ENCODE data around the gene TRA2B.

TRA2B gene

DNA sequence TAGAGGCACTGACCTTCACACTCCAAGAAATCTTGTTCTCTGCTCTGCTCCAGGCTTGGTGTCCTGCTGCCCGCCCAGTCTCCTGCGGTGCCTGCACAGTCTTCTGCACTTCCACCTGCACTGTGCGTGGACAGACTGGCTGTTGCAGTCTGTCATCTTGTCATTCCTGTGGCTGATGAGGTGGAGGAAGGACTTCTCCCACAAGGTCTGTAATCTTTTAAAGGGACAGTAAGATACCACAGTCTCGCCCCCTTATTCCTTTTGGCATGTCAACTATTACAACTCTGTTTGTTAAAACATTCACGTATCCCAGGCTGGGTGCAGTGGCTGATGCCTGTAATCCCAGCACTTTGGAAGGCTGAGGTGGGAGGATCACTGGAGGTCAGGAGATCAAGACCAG lies 58.9 kb downstream of the TRA2B start:
- H4K8ac ChIP-seq (ENCODE audit: low read length): no peak overlapping the region
- H2AK5ac ChIP-seq (ENCODE audit: low read length, severe bottlenecking): no peak overlapping the region
- H3K18ac ChIP-seq (ENCODE audit: low read depth in 1 of 2, low read length in 2 of 2): no peak overlapping the region
- no peak overlapping the region for H3K27ac ChIP-seq (ENCODE audit: low read length, poor library complexity, severe bottlenecking)
- 77% methylated on average over 4 of the region's 5 CpGs for WGBS
- no peak overlapping the region for H3K9ac ChIP-seq (ENCODE audit: low read length)
- H3K4me2 ChIP-seq (ENCODE audit: low read length, poor library complexity, severe bottlenecking): peak overlapping the region; percentile 10
- H3K14ac ChIP-seq (ENCODE audit: low read length in 2 of 2): no peak overlapping the region
- H2BK15ac ChIP-seq (ENCODE audit: low read depth, poor library complexity, severe bottlenecking): no peak overlapping the region
- no peak overlapping the region for H2BK12ac ChIP-seq (ENCODE audit: low read length in 2 of 2)
- DNase-seq: no peak
- no peak overlapping the region for H2AFZ ChIP-seq (ENCODE audit: low read depth, low read length)
- H2BK5ac ChIP-seq (ENCODE audit: low read depth, low read length, poor library complexity, severe bottlenecking): no peak overlapping the region
- H3K27me3 ChIP-seq (ENCODE audit: control insufficient read depth in 1 of 2, insufficient read depth in 1 of 2, low read length in 2 of 2): peaks cover 0 to 4% of the 10 kb centered on the region in 2 experiments
- H3K36me3 ChIP-seq (ENCODE audit: control insufficient read depth in 1 of 2, insufficient read depth in 2 of 2, low read depth in 1 of 2, low read length in 2 of 2): no peaks in the 10 kb centered on the region
- H2BK120ac ChIP-seq (ENCODE audit: low read depth, low read length): no peak overlapping the region
- H3K4me3 ChIP-seq (ENCODE audit: insufficient read depth in 1 of 2, low read depth in 1 of 2, low read length in 2 of 2): no peak overlapping the region
- H3K79me1 ChIP-seq (replicated peaks; ENCODE audit: low read length, poor library complexity, severe bottlenecking): no peaks in the 10 kb centered on the region
- no peak overlapping the region for H3K23ac ChIP-seq (ENCODE audit: low read length in 2 of 2)
- H3K4ac ChIP-seq (ENCODE audit: low read depth in 1 of 2, low read length in 2 of 2): no peak overlapping the region
- H3K9me3 ChIP-seq (ENCODE audit: control insufficient read depth, low read length): no peaks in the 10 kb centered on the region
- H3K4me1 ChIP-seq (ENCODE audit: control insufficient read depth, insufficient read depth, low read depth, low read length): peaks cover 2% of the 10 kb centered on the region
- H4K91ac ChIP-seq (ENCODE audit: low read length): peak overlapping the region; percentile 50

DNA sequence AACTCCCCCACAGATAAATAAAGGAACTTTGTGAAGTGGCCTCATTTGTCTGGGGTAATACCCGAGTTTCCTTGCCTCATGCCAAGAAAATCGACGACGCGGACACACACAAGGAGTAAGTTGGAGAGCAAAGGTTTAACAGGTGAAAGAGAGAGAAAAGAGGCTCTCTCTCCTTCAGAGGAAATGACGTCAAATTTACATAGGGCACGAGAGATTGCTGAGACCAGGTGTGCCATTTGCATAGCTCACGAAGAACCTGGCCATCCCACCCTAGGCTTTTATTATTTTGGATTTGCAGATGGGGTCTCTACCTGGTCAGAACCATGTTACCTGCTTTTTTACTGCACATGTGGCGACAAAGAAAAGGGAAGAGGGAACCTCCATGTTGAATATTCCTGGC lies 63.7 kb downstream of the TRA2B start:
- DNase-seq: no peak
- 78% methylated on average over 9 of the region's 9 CpGs for WGBS

DNA sequence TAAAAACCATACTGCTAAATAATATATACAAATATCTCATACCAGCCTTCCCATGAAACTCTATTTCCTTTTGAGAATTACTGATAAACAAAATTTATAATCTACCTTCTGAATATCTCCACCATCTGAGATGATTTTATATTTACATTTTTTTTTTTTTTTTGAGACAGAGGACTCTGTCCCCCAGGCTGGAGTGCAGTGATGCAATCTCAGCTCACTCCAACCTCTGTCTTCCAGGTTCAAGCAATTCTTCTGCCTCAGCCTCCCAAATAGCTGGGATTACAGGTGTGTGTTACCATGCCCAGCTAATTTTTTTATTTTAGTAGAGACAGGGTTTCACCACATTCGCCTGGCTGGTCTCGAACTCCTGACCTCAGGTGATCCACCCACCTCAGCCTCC lies 70.2 kb downstream of the TRA2B start:
- Histone ChIP-seq H3K36me3 (ENCODE audit: control insufficient read depth in 1 of 2, insufficient read depth in 2 of 2, low read depth in 1 of 2, low read length in 2 of 2) (no peaks in the 10 kb centered on the region), H2AFZ (ENCODE audit: low read depth, low read length) (no peak overlapping the region), H3K27ac (ENCODE audit: low read length, poor library complexity, severe bottlenecking) (no peak overlapping the region), H3K18ac (ENCODE audit: low read depth in 1 of 2, low read length in 2 of 2) (no peak overlapping the region), H2AK5ac (ENCODE audit: low read length, severe bottlenecking) (no peak overlapping the region), H4K91ac (ENCODE audit: low read length) (no peak overlapping the region), H3K79me1 (replicated peaks; ENCODE audit: low read length, poor library complexity, severe bottlenecking) (no peaks in the 10 kb centered on the region), H2BK5ac (ENCODE audit: low read depth, low read length, poor library complexity, severe bottlenecking) (no peak overlapping the region), H4K8ac (ENCODE audit: low read length) (no peak overlapping the region), H3K4me3 (ENCODE audit: insufficient read depth in 1 of 2, low read depth in 1 of 2, low read length in 2 of 2) (no peak overlapping the region), H3K23ac (ENCODE audit: low read length in 2 of 2) (no peak overlapping the region), H3K14ac (ENCODE audit: low read length in 2 of 2) (no peak overlapping the region), H3K27me3 (ENCODE audit: control insufficient read depth in 1 of 2, insufficient read depth in 1 of 2, low read length in 2 of 2) (peaks cover 0 to 13% of the 10 kb centered on the region in 2 experiments), H2BK12ac (ENCODE audit: low read length in 2 of 2) (no peak overlapping the region), H2BK120ac (ENCODE audit: low read depth, low read length) (no peak overlapping the region), H3K4me1 (ENCODE audit: control insufficient read depth, insufficient read depth, low read depth, low read length) (no peaks in the 10 kb centered on the region), H3K9ac (ENCODE audit: low read length) (no peak overlapping the region), H3K9me3 (ENCODE audit: control insufficient read depth, low read length) (peaks cover 6% of the 10 kb centered on the region), H3K4me2 (ENCODE audit: low read length, poor library complexity, severe bottlenecking) (no peak overlapping the region), H3K4ac (ENCODE audit: low read depth in 1 of 2, low read length in 2 of 2) (no peak overlapping the region), H2BK15ac (ENCODE audit: low read depth, poor library complexity, severe bottlenecking) (no peak overlapping the region)
- DNase-seq: no peak
- WGBS: 100% methylated on average over 2 of the region's 2 CpGs

More for the DNA sequence above, 63.7 kb downstream of the TRA2B start:
- Histone ChIP-seq H3K18ac (ENCODE audit: low read depth in 1 of 2, low read length in 2 of 2) (no peak overlapping the region), H3K14ac (ENCODE audit: low read length in 2 of 2) (no peak overlapping the region), H3K4me2 (ENCODE audit: low read length, poor library complexity, severe bottlenecking) (no peak overlapping the region), H3K79me1 (replicated peaks; ENCODE audit: low read length, poor library complexity, severe bottlenecking) (no peaks in the 10 kb centered on the region), H3K4me3 (ENCODE audit: insufficient read depth in 1 of 2, low read depth in 1 of 2, low read length in 2 of 2) (no peak overlapping the region), H2AFZ (ENCODE audit: low read depth, low read length) (no peak overlapping the region), H4K8ac (ENCODE audit: low read length) (no peak overlapping the region), H3K4me1 (ENCODE audit: control insufficient read depth, insufficient read depth, low read depth, low read length) (peaks cover 2% of the 10 kb centered on the region), H3K4ac (ENCODE audit: low read depth in 1 of 2, low read length in 2 of 2) (no peak overlapping the region), H3K27ac (ENCODE audit: low read length, poor library complexity, severe bottlenecking) (no peak overlapping the region), H2BK5ac (ENCODE audit: low read depth, low read length, poor library complexity, severe bottlenecking) (no peak overlapping the region), H2AK5ac (ENCODE audit: low read length, severe bottlenecking) (no peak overlapping the region), H3K27me3 (ENCODE audit: control insufficient read depth in 1 of 2, insufficient read depth in 1 of 2, low read length in 2 of 2) (peaks cover 0 to 5% of the 10 kb centered on the region in 2 experiments), H3K23ac (ENCODE audit: low read length in 2 of 2) (no peak overlapping the region), H3K36me3 (ENCODE audit: control insufficient read depth in 1 of 2, insufficient read depth in 2 of 2, low read depth in 1 of 2, low read length in 2 of 2) (no peaks in the 10 kb centered on the region), H2BK120ac (ENCODE audit: low read depth, low read length) (no peak overlapping the region), H2BK15ac (ENCODE audit: low read depth, poor library complexity, severe bottlenecking) (no peak overlapping the region), H2BK12ac (ENCODE audit: low read length in 2 of 2) (no peak overlapping the region), H4K91ac (ENCODE audit: low read length) (no peak overlapping the region), H3K9ac (ENCODE audit: low read length) (no peak overlapping the region), H3K9me3 (ENCODE audit: control insufficient read depth, low read length) (no peaks in the 10 kb centered on the region)

DNA sequence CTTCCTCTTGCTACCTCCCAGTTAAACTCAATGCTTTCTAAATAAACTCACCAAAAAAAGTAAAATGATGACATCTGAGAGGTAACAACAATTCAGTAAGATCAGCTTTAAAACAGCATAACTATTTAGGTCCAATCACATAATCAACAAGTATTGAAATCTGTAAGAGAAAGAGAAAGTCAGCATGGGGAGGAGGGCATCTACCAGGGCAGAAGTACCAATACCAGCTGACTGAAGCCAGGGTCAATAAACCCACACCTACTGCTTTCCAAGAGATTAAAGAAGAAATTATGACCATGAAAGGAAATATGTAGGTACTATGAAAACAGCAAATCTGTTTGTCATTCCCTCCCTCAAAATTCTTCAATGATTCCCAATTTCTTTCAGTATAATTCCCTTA lies 70.8 kb downstream of the TRA2B start:
- H3K27ac ChIP-seq (ENCODE audit: low read length, poor library complexity, severe bottlenecking): no peak overlapping the region
- no peak overlapping the region for H2BK120ac ChIP-seq (ENCODE audit: low read depth, low read length)
- no peak overlapping the region for H2BK12ac ChIP-seq (ENCODE audit: low read length in 2 of 2)
- no peak overlapping the region for H3K4ac ChIP-seq (ENCODE audit: low read depth in 1 of 2, low read length in 2 of 2)
- peaks cover 6% of the 10 kb centered on the region for H3K9me3 ChIP-seq (ENCODE audit: control insufficient read depth, low read length)
- H3K4me2 ChIP-seq (ENCODE audit: low read length, poor library complexity, severe bottlenecking): no peak overlapping the region
- H4K8ac ChIP-seq (ENCODE audit: low read length): no peak overlapping the region
- no peak overlapping the region for H2AK5ac ChIP-seq (ENCODE audit: low read length, severe bottlenecking)
- no peak overlapping the region for H2BK15ac ChIP-seq (ENCODE audit: low read depth, poor library complexity, severe bottlenecking)
- H3K4me3 ChIP-seq (ENCODE audit: insufficient read depth in 1 of 2, low read depth in 1 of 2, low read length in 2 of 2): no peak overlapping the region
- DNase-seq: no peak
- H3K36me3 ChIP-seq (ENCODE audit: control insufficient read depth in 1 of 2, insufficient read depth in 2 of 2, low read depth in 1 of 2, low read length in 2 of 2): no peaks in the 10 kb centered on the region
- H3K18ac ChIP-seq (ENCODE audit: low read depth in 1 of 2, low read length in 2 of 2): no peak overlapping the region
- no peak overlapping the region for H2AFZ ChIP-seq (ENCODE audit: low read depth, low read length)
- no peak overlapping the region for H3K23ac ChIP-seq (ENCODE audit: low read length in 2 of 2)
- no peak overlapping the region for H2BK5ac ChIP-seq (ENCODE audit: low read depth, low read length, poor library complexity, severe bottlenecking)
- no peak overlapping the region for H4K91ac ChIP-seq (ENCODE audit: low read length)
- no peak overlapping the region for H3K14ac ChIP-seq (ENCODE audit: low read length in 2 of 2)
- no peaks in the 10 kb centered on the region for H3K4me1 ChIP-seq (ENCODE audit: control insufficient read depth, insufficient read depth, low read depth, low read length)
- no peak overlapping the region for H3K9ac ChIP-seq (ENCODE audit: low read length)
- H3K27me3 ChIP-seq (ENCODE audit: control insufficient read depth in 1 of 2, insufficient read depth in 1 of 2, low read length in 2 of 2): peaks cover 0 to 13% of the 10 kb centered on the region in 2 experiments
- H3K79me1 ChIP-seq (replicated peaks; ENCODE audit: low read length, poor library complexity, severe bottlenecking): no peaks in the 10 kb centered on the region
